ENCODE data around the gene NUDCD3.

NUDCD3 gene

GRCh38 chr7:44384586-44385433 is 105.6 kb downstream of the NUDCD3 start:
- H3K4me1 Mint-ChIP-seq (ENCODE audit: low read depth) = no peaks in the 10 kb centered on the region
- no peaks in the 10 kb centered on the region for H3K27me3 Mint-ChIP-seq
- no peaks in the 10 kb centered on the region for H3K9me3 Mint-ChIP-seq
- no peak overlapping the region for H3K4me3 Mint-ChIP-seq
- no peak overlapping the region for H3K27ac Mint-ChIP-seq
- H3K36me3 Mint-ChIP-seq (ENCODE audit: low read depth) = peaks cover 16% of the 10 kb centered on the region

- H3K9me3 Mint-ChIP-seq = no peaks in the 10 kb centered on the region
- H3K36me3 Mint-ChIP-seq (ENCODE audit: low read depth) = peaks cover 16% of the 10 kb centered on the region
Measured at GRCh38 chr7:44383566-44383965, 106.9 kb downstream of the NUDCD3 start.

GRCh38 chr7:44382459-44383265 is 107.8 kb downstream of the NUDCD3 start:
- H3K27me3 Mint-ChIP-seq = no peaks in the 10 kb centered on the region
- no peaks in the 10 kb centered on the region for H3K9me3 Mint-ChIP-seq
- peaks cover 13% of the 10 kb centered on the region for H3K36me3 Mint-ChIP-seq (ENCODE audit: low read depth)
- no peak overlapping the region for H3K4me3 Mint-ChIP-seq
- no peaks in the 10 kb centered on the region for H3K4me1 Mint-ChIP-seq (ENCODE audit: low read depth)
- H3K27ac Mint-ChIP-seq = no peak overlapping the region

More at GRCh38 chr7:44383566-44383965, 106.9 kb downstream of the NUDCD3 start:
- Mint-ChIP-seq H3K4me1 (ENCODE audit: low read depth) (no peaks in the 10 kb centered on the region), H3K4me3 (no peak overlapping the region), H3K27me3 (no peaks in the 10 kb centered on the region), H3K27ac (no peak overlapping the region)

GRCh38 chr7:44381494-44382220 is 108.8 kb downstream of the NUDCD3 start:
- no peaks in the 10 kb centered on the region for H3K27me3 Mint-ChIP-seq
- peak overlapping the region; percentile 36 for H3K27ac Mint-ChIP-seq
- H3K4me1 Mint-ChIP-seq (ENCODE audit: low read depth) = no peaks in the 10 kb centered on the region
- H3K4me3 Mint-ChIP-seq = no peak overlapping the region
- H3K9me3 Mint-ChIP-seq = no peaks in the 10 kb centered on the region
- peaks cover 10% of the 10 kb centered on the region for H3K36me3 Mint-ChIP-seq (ENCODE audit: low read depth)

GRCh38 chr7:44380831-44381493 is 109.5 kb downstream of the NUDCD3 start:
- Mint-ChIP-seq H3K27me3 (no peaks in the 10 kb centered on the region), H3K9me3 (no peaks in the 10 kb centered on the region), H3K36me3 (ENCODE audit: low read depth) (peaks cover 10% of the 10 kb centered on the region), H3K4me3 (no peak overlapping the region), H3K4me1 (ENCODE audit: low read depth) (no peaks in the 10 kb centered on the region), H3K27ac (peak overlapping the region; percentile 36)

- no peak overlapping the region for H3K27ac Mint-ChIP-seq
- H3K4me1 Mint-ChIP-seq (ENCODE audit: low read depth) = no peaks in the 10 kb centered on the region
- H3K4me3 Mint-ChIP-seq = no peak overlapping the region
- no peaks in the 10 kb centered on the region for H3K9me3 Mint-ChIP-seq
- H3K36me3 Mint-ChIP-seq (ENCODE audit: low read depth) = peaks cover 6% of the 10 kb centered on the region
- H3K27me3 Mint-ChIP-seq = no peaks in the 10 kb centered on the region
Measured at GRCh38 chr7:44380189-44380830, 110.1 kb downstream of the NUDCD3 start.

GRCh38 chr7:44379366-44380188 is 110.9 kb downstream of the NUDCD3 start:
- Mint-ChIP-seq H3K9me3 (no peaks in the 10 kb centered on the region), H3K4me3 (no peak overlapping the region), H3K27ac (no peak overlapping the region), H3K27me3 (no peaks in the 10 kb centered on the region), H3K4me1 (ENCODE audit: low read depth) (no peaks in the 10 kb centered on the region), H3K36me3 (ENCODE audit: low read depth) (no peaks in the 10 kb centered on the region)

GRCh38 chr7:44378744-44379143 is 111.7 kb downstream of the NUDCD3 start:
- no peaks in the 10 kb centered on the region for H3K4me1 Mint-ChIP-seq (ENCODE audit: low read depth)
- no peaks in the 10 kb centered on the region for H3K27me3 Mint-ChIP-seq
- no peak overlapping the region for H3K4me3 Mint-ChIP-seq
- H3K27ac Mint-ChIP-seq = peak overlapping the region; percentile 5
- H3K9me3 Mint-ChIP-seq = no peaks in the 10 kb centered on the region
- H3K36me3 Mint-ChIP-seq (ENCODE audit: low read depth) = no peaks in the 10 kb centered on the region

GRCh38 chr7:44377681-44378421 is 112.6 kb downstream of the NUDCD3 start:
- Mint-ChIP-seq H3K4me1 (ENCODE audit: low read depth) (no peaks in the 10 kb centered on the region), H3K27ac (no peak overlapping the region), H3K9me3 (no peaks in the 10 kb centered on the region), H3K36me3 (ENCODE audit: low read depth) (no peaks in the 10 kb centered on the region), H3K4me3 (no peak overlapping the region), H3K27me3 (no peaks in the 10 kb centered on the region)

- no peaks in the 10 kb centered on the region for H3K27me3 Mint-ChIP-seq
- H3K27ac Mint-ChIP-seq = no peak overlapping the region
- H3K9me3 Mint-ChIP-seq = no peaks in the 10 kb centered on the region
- H3K36me3 Mint-ChIP-seq (ENCODE audit: low read depth) = no peaks in the 10 kb centered on the region
- H3K4me1 Mint-ChIP-seq (ENCODE audit: low read depth) = peaks cover 4% of the 10 kb centered on the region
- H3K4me3 Mint-ChIP-seq = no peak overlapping the region
Measured at GRCh38 chr7:44377134-44377463, 113.4 kb downstream of the NUDCD3 start.

- no peak overlapping the region for H3K27ac Mint-ChIP-seq
Measured at GRCh38 chr7:44376429-44377133, 113.9 kb downstream of the NUDCD3 start.

GRCh38 chr7:44375926-44376342 is 114.5 kb downstream of the NUDCD3 start:
- Mint-ChIP-seq H3K4me1 (ENCODE audit: low read depth) (peaks cover 4% of the 10 kb centered on the region), H3K27ac (no peak overlapping the region), H3K27me3 (peaks cover 5% of the 10 kb centered on the region), H3K4me3 (no peak overlapping the region), H3K36me3 (ENCODE audit: low read depth) (no peaks in the 10 kb centered on the region), H3K9me3 (no peaks in the 10 kb centered on the region)

More at GRCh38 chr7:44376429-44377133, 113.9 kb downstream of the NUDCD3 start:
- Mint-ChIP-seq H3K36me3 (ENCODE audit: low read depth) (no peaks in the 10 kb centered on the region), H3K4me1 (ENCODE audit: low read depth) (peaks cover 4% of the 10 kb centered on the region), H3K9me3 (no peaks in the 10 kb centered on the region), H3K27me3 (no peaks in the 10 kb centered on the region), H3K4me3 (no peak overlapping the region)
